Embryonic facial prominence (tissue), 1 donor: ENCODE measurements around the gene MAN1A2.
"Not testable (repeated sequence)": the region's sequence is repeated elsewhere in the genome, so short reads cannot be mapped to it uniquely, and the experiment has no call there.

ENCODE experiments used
- DNase-seq: peaks from one replicate; pipeline ENCODE4 v3.0.0-alpha.2; 2016; ENCODE audit errors: extremely low spot score

Gene MAN1A2

DNA sequence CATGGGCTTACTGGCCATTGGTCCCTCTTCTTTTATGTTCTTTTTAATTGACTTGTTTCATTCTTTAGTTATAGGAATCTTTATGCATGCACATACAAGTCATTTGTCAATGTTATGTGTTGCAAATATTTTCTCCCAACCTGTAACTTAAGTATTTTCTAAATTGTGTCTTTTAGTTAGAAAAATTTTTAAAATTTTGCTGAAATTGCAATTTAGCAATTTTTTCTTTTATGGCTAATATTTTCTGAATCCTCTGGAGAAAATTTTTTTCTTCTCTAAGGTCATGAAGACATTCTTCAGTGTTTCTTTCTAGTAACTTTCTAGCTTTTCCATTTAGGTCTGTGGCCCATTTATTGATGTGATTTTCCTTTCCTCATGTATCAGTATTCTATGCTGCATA, 189.7 kb downstream of the MAN1A2 start:
- DNase-seq: no peak

DNA sequence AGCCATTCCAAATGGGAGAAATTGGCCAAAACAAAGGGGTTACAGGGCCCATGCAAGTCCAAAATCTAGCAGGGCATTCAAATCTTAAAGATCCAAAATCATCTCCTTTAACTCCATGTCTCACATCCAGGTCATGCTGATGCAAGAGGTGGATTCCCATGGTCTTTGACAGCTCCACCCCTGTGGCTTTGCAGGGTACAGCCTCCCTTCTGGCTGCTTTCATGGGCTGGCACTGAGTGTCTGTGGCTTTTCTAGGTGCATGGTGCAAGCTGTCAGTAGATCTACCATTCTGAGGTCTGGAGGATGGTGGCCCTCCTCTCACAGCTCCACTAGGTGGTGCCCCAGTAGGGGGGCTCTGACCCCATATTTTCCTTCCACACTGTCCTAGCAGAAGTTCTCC, 191.2 kb downstream of the MAN1A2 start:
- not testable (repeated sequence) for DNase-seq

DNA sequence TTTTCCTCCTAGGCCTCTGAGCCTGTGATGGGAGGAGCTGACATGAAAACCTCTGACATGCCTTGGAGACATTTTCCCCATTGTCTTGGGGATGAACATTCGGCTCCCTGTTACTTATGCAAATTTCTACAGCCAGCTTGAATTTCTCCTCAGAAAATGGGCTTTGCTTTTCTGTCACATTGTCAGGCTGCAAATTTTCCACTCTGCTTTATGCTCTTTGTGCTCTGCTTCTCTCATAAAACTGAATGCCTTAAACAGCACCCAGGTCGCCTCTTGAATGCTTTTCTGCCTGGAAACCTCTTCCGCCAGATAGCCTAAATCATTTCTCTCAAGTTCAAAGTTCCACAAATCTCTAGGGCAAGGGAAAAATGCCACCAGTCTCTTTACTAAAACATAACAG, 191.9 kb downstream of the MAN1A2 start:
- DNase-seq: no peak

DNA sequence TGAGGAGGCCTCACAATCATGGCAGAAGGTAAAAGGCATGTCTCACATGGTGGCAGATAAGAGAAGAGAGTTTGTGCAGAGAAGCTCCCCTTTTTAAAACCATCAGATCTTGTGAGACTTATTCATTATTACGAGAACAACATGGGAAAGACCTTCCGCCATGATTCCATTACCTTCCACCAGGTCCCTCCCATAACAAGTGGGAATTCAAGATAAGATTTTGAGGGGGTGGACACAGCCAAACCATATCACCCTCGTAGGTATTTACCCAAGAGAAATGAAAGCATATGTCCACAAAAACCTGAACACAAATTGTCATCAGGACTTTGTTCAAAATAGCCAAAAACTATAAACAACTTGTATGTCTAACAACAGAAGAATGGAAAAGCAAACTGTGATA, 192.7 kb downstream of the MAN1A2 start:
- no peak for DNase-seq

DNA sequence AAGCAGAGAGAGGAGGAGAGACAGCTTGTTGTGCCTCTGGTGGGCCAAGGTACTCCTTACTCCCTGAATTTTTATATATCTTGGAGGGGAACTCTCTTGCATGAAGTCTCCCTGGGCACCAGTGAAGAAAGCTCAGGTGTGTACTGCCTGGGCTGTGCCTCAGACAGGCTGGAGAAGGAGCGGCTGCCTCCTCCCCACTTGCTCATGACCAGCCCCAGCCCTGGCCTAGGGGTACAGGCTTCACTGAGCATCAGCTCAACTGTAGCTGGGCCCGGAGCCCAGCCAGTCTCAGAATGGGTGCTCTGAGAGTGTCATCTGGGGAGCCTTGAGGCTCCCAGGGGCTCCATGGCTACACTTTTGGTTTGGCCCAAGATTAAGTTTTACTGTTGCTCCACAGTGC, 193.8 kb downstream of the MAN1A2 start:
- no peak for DNase-seq

DNA sequence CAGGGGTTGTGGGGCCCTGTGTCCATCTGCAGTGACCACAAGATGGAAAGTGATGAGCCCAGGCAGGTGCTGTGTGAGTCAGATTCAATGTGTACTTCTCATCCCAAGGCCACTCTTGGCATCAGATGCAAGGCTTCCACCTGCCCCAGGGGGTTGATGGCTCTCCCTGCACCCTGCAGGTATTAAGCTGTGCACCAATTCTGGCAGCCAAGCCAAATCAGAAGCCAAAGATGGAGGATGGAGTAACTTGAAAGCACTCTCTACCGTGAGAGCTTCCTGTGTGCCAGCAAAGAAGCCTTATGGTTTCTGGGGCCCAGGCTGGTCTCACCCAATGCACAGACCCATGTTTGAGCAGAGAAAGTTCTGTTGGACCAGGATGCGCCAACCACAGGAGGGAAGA, 194.3 kb downstream of the MAN1A2 start:
- no peak for DNase-seq

DNA sequence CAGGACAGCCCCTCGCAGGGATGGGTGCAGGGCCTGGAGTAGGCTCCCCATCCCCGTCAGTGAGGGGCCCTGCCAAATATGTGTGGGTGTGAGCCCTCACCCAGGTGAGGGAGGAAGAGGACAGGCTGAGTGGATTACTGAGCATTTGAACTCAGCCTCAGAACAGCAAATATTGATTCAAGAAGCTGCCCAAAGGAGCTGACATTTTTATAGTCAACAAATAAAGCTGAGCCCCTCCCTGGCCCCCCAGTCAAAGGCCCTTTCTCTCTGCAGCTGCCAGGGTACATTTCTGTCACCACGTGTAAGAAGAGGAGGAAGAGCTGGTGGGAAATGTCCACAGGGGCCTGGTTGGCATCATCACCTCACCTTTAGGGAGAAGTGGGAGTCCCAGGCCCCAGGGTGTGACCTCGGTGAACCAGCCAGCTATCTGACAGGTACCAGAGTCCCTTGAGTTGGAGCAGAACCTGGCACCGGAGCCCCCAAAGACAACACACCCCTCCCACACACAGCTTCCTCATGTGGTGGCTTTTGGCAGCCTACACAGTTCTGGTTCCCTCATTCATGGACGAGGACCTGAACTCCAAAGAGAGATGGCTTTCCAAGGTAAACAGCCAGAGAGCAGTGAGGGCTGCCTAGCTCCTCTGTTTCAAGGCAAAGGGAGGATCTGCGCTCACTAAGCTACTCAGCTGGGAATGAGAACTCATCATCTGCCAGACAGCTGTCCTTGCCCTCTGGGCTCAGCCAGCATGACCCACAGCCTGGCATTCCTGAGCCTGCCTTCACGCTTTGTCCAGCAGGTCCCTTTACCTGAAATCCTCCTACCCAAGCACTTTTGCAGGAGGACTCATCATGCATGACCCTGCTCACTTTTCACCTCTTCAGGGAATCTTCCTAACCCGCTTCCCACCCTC, 195.6 kb downstream of the MAN1A2 start:
- no peak for DNase-seq

DNA sequence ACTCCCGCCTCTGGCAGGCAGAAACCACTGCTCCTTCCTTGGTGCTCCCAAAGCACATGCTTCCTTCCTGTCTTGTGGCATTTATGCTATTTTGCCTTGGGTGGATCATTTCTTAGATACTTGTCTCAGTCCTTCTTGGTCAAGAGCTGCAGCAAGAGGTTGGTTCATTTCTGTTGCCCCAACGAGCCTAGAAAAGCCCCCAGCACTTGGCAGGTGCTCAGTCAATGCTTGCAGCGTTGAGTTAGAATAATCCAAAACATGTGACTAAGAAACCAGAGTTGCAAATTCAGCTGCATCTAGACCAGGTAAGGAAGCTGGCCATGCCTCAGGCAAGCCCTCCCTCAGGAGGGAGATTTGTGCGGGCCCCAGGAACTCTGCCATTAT, 196.2 kb downstream of the MAN1A2 start:
- DNase-seq: no peak

DNA sequence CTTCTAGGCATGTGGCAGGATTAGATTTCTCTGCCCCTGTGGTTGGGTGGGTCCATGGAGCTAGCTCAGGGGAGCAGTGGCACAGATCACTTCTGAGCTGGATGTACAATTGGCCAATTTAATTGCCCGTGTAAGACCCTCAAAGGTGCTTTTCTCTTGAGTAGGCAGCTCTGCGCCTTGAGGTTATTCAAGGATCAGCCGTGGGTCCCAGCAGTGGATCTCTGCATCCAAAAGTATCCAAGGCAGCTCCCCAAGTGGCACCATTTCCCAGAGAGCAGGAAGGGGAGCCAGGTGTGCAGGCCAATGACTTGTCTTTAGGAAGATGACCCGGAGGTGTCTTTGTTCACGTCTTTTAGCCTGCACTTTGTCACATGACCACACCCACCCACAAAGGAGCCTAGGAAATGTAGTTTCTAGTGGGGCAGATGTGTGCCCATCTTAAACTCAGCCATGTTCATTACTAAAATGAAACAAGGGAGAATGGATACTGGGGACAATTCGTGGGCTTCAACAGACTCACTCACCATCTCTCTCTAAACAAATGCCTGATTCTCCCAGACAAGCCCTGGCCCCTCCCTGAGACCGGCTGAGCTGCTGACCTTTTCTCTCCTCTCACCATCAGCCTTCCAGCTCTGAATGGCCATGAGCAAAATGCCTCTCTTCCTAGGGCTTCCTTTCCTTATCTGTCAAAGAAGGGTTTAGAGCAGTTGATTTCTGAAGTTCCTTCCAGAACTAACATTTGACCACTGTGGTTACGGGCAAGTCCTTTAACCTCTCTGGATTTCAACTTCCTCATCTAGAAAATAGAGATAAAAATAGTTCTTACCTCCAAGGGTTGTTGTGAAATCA, 197.2 kb downstream of the MAN1A2 start:
- DNase-seq: no peak

DNA sequence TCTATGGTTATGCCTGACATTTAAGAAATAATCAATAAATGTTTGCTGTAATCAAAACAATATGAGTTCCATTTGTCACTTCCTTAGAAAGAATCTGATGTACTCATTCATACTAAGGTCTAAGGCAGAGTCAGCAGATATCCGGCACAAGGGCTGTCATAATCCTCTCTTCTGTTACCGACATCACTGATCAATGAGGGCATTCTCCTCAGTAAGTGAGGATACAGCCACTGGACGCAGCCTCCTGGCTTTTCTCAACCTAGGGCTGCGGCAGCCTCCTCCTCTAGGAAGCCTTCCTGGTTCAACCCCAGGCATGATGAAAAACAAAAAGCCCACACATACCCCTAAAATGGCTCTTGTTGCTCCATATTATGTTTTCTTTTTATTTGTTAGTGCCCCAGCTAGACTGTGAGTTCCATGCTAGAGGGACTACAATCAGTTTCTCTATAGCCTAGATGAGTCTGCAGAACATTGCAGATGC, 197.9 kb downstream of the MAN1A2 start:
- no peak for DNase-seq

DNA sequence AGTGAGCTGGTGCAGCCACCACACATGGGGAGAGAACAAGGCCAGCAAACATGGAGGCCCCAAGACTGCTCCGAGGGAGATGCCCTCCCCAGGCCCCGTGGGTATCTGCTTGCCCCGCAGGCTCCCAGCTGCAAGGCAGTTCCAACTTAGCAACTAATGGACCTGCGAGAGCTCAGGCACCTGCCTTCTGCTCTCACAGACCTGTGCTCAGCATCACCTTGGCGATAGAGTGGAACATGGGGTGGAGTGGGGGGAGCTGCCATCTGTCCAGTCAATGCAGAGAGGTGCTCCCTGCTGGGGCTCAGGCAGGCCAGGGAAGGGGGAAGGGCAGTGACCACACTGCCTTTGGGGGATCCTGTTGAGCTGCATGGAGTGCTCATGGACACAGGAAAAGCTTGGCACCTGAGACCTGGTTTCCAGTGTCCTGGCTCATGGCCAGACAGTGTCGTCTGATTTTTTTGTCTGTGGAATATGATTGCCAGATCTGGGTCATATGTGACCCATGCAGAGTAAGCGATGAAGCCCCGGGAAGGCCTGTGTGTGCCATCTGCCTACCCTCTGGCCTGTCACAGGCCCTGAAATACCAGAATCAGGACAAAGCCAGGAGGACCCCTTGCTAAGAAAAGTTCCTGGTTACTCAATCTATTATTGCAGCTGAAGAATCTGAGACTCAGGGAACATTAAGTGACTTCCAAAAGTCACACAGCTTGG, 198.7 kb downstream of the MAN1A2 start:
- DNase-seq: no peak

DNA sequence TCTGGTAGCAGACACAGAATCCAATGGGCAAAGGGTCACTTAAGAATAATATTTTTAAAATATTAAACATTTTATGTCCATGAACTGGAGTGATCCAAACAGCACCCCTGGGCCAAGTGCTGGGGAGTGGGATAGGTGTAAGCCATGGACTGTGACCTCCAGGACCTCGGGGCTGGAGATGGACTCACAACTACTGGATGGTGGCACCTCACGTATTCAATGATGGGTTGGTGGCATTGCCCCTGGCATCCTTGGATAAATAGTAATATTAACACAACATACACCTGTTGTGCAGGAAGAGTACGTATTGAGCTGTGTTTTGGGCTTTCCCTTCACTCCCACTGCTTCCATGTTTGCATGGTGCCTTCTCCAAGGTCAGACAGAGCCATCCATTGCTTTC, 199.3 kb downstream of the MAN1A2 start:
- no peak for DNase-seq

DNA sequence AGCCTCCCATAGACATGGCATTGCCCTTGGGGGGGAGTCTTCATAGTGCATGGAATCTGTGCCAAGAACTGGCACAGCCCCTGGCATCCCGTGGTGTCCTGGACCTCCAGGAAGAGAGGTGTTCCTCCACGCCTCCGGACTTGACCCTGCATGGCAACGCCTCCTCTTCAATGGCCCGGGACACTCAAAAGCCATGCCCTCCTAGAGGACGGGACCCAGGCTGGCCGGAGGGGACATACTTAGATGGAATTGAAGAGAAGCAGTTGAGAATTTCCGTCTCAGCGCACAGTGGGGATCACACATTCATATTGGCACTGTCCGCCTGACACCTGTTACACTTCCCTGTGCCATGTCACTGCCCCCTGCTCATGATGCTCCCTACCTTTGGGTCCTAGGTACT, 200.2 kb downstream of the MAN1A2 start:
- DNase-seq: no peak

DNA sequence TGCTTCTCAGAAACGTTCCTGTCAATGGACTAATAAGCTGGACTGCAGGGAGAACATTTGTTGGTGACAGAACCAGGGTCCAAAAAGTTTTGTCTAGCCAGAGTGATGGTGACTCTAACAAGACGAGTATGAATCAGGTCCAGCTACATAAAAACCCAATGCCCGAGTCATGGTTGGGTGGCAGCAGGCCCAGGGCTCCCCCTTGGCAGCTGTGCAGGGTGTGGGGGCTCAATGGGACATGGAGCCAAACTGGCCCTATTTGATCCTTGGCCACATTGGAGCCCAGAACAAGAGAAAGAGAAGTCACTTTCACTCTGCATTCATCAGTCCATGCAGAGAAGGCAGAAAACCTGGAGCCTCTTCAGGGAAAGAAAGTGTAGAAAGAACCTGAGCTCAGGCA, 200.7 kb downstream of the MAN1A2 start:
- DNase-seq: no peak

DNA sequence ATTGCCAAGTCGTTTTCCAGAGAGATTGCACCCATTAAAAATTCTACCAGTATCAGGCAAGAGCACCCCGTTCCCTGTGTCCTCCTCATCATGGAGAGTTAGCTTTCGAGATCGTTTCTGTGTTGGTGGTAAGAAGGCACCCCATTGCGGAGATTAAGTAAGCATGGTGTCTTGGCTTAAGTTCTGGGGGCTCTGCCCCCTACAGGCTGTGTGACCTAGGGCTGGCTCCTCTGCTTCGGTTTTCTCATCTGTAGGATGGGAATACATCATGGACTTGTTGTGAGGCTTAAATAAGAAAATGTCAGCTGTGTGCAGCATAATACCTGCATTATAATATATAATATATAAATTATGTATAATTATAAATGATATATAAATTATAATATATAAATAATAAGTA, 201.8 kb downstream of the MAN1A2 start:
- DNase-seq: no peak

DNA sequence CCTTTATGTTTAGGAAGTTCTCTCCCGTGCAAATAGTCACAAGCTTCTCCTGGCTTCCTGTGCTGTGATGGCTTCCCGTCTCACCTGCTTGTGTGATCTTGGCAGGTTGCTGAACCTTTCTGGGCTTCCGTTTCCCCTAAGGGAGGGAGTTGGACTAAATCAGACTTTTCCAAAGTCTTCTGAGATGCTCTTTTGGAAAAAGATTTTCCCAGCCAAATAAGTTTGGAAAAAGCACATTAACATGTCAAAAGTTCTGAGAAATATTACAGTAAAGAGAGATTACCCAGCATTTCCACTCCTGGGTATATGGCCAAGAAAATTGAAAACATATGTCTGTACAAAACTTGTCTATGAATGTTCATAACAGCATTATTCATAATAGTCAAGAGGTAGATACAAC, 202.6 kb downstream of the MAN1A2 start:
- no peak for DNase-seq

DNA sequence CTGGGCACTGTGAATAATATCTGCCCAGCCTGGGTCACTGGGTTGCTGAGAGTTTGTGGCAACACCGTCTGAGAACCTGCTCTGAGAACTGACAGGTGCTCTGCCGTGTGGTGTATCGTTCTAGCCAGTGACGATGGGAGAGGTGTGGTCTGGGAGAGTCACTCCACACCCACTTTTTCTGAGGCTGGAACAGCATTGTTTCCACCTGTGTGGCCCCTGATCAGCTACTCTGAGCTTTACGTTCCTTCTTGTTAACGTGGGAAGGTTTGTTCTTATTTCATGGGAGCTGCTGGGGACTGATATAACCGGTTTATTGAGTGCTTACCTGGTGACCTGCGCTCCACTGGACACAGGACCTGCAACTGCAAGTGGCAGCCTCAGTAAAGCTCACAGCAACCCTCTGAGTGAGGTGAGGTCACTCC, 203.8 kb downstream of the MAN1A2 start:
- DNase-seq: no peak

DNA sequence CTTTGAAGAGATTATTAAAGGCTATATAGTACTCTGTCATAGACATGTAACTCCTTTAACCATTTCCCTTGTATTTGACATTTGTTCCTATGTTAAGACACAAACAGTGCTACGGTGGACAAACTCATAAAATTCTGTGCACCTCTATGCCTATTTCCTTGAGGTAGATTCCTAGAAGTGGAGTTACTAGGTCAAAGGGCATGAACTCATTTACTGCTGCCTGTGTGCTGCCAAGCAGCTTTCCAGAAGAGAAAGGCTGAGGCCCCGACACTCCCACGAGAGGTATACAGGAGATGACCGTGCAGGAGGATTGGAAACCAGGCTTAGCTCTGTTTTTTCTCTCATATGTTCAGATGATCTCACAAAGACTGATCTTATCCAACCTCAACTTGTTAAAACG, 204.2 kb downstream of the MAN1A2 start:
- no peak for DNase-seq

DNA sequence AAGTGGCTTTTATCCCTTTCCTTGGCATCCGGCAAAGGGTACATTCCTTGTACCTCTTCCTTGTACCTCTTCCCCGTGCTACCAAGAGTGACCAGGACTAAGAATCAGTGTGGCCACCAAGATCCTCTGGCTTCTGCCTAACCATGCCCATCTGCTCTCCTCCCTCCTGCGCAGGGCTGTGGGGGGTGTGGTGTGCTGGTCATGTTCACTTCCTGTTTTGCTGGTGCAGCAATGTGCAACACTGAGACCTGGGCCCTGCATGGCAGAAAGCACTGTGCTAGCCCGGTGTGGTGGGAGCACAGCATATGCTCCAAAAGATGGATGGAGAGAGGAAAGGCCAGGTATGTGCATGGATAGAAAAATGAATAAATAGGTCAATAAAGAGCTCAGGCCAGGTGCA, 205.3 kb downstream of the MAN1A2 start:
- DNase-seq: no peak

DNA sequence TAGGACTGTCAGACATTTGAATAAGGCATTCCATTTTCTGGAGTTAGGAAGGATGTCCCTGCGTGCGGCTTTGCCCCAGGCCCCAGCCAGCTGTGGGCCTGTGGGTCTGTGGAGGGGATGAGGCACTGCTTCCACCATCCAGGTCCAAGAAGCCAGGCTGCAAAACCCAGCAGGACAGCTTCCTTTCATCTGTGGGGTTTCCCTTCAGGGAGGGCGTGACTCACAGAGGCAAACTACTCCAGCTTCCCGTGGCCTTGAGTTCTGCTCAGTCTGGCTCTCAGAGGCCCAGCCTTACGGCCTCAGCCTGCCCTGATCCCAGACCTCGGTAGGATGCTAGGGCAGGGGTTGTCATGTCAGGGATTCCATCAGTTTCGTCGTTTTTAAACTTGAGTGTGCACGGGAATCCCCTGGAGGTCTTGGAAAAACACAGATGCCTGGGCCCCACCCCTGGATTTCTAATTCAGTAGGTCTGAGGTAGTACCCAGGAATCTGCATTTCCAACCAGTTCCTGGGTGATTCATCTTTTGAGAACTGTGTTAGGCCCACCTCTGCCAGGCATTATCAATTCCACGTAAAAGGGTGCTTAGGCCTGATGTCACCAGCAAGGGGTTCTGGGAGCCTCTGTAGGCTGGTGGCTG, 206.3 kb downstream of the MAN1A2 start:
- DNase-seq: no peak

DNA sequence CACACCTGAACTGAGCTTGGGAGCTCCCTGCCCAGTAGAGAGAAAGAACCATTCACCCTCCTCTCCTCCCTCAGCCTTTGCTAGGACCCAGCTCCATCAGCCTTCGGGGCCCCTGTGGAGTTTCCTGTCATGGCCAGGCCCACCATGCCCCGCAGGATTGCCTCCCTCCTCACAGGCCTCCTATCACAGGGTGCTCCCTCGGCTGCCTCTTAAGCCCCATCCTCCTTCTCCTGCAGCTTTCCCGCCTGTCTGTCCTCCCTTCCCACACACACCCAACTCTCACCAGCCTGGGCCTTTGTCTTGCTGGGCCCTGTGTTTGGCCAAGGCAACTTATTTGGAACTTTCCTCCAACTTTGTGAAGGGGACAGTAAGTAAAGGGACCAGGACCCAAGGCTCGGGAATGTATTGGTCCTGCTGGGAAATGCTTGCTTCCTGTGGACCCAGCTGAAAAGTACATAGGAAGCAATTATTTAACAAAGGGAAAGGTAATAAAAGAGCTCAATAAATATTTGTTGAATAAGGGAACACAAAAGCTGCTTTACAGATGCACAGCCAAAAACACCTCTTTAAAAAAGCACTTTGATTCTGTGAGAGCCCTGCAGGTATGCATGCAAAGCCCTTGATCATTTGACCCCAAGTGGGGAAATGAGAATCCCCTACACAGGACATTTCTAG, 207.0 kb downstream of the MAN1A2 start:
- no peak for DNase-seq
